IMR-90 (cell line): ENCODE results near the gene HOXA5. TPM values are rescaled to one million over a fixed set of nuclear protein-coding genes. Genes with fewer than 3 reads are reported as not detected.

Experiments
- ATAC-seq: fragments of 200-7000 bp; cut with Tn5 transposase; 2 replicates; pipeline ENCODE4 v1.9.1; 2020; ENCODE audit warnings: low read depth, mild to moderate bottlenecking, moderate library complexity
- BruUV-seq: library from RNA; stranded (reverse); fragments of 400-500 nt; replicated peaks from 2 replicates; lab custom pipeline; 2021; lab: Mats Ljungman, UMichigan
- CTCF ChIA-PET: fragments of 300-600 bp; formaldehyde crosslinking; extraction: SDS; loops from one replicate; lab custom pipeline; 2021; ENCODE audit warnings: antibody characterized with exemption; lab: Yijun Ruan, JAX
- POLR2A ChIA-PET: fragments of 300-600 bp; sonication (Branson Sonifier 250); formaldehyde crosslinking; loops from one replicate; lab custom pipeline; 2022; ENCODE audit warnings: antibody characterized with exemption; ENCODE audit not compliant: unreplicated experiment; lab: Charles Lee
- DNase-seq: peaks from one replicate; pipeline ENCODE4 v3.0.0; 2013
- H2AFZ ChIP-seq: replicated peaks from 2 replicates; pipeline ENCODE3; 2013; ENCODE audit warnings: low read length, mild to moderate bottlenecking; ENCODE audit not compliant: poor library complexity
- H2AK5ac ChIP-seq: 2 replicates; pipeline ENCODE4 v1.6.1; 2013; ENCODE audit warnings: low read depth, low read length, inconsistent platforms
- H2AK9ac ChIP-seq: replicated peaks from 2 replicates; pipeline ENCODE3; 2013; ENCODE audit warnings: mild to moderate bottlenecking, low read depth, low read length, moderate library complexity; ENCODE audit not compliant: poor library complexity
- H2BK120ac ChIP-seq: 2 replicates; pipeline ENCODE4 v1.6.1; 2013; ENCODE audit warnings: low read depth, low read length, inconsistent platforms
- H2BK15ac ChIP-seq: 3 replicates; pipeline ENCODE4 v1.6.1; 2013; ENCODE audit warnings: low read depth, low read length, inconsistent platforms
- H2BK20ac ChIP-seq: 2 replicates; pipeline ENCODE4 v1.6.1; 2013; ENCODE audit warnings: low read depth, mild to moderate bottlenecking, inconsistent platforms, low read length, moderate library complexity
- H2BK5ac ChIP-seq: 2 replicates; pipeline ENCODE4 v1.6.1; 2013; ENCODE audit warnings: mild to moderate bottlenecking, low read depth, low read length, inconsistent platforms; ENCODE audit not compliant: poor library complexity, severe bottlenecking
- H3K14ac ChIP-seq: replicated peaks from 2 replicates; pipeline ENCODE4 v1.6.1; 2013; ENCODE audit warnings: low read depth, low read length, inconsistent platforms
- H3K18ac ChIP-seq: 2 replicates; pipeline ENCODE4 v1.6.1; 2013; ENCODE audit warnings: low read depth, low read length, control low read depth
- H3K23ac ChIP-seq: 2 replicates; pipeline ENCODE4 v1.6.1; 2013; ENCODE audit warnings: low read depth, low read length, inconsistent platforms
- H3K27ac ChIP-seq: 2 replicates; pipeline ENCODE4 v1.5.1; 2013; ENCODE audit warnings: mild to moderate bottlenecking, control low read depth, low read length; ENCODE audit not compliant: insufficient read depth
- H3K27me3 ChIP-seq: 2 replicates; pipeline ENCODE4 v1.6.1; 2013; ENCODE audit warnings: low read length; ENCODE audit not compliant: control insufficient read depth, insufficient read depth
- H3K36me3 ChIP-seq: 2 replicates; pipeline ENCODE4 v1.6.1; 2013; ENCODE audit warnings: low read length, mixed read lengths; ENCODE audit not compliant: control insufficient read depth, insufficient read depth
- H3K4ac ChIP-seq: 2 replicates; pipeline ENCODE4 v1.6.1; 2013; ENCODE audit warnings: low read depth, low read length, inconsistent platforms
- H3K4me1 ChIP-seq: 2 replicates; pipeline ENCODE4 v1.6.1; 2013; ENCODE audit warnings: low read length, mixed read lengths; ENCODE audit not compliant: control insufficient read depth, insufficient read depth
- H3K4me2 ChIP-seq: 2 replicates; pipeline ENCODE4 v1.6.1; 2013; ENCODE audit warnings: low read depth, mild to moderate bottlenecking, control low read depth, low read length, moderate library complexity
- H3K4me3 ChIP-seq: 2 replicates; pipeline ENCODE4 v1.5.1; 2013; ENCODE audit warnings: low read depth, mild to moderate bottlenecking, control low read depth, low read length, moderate library complexity; ENCODE audit not compliant: insufficient read depth
- H3K56ac ChIP-seq: 2 replicates; pipeline ENCODE4 v1.6.1; 2013; ENCODE audit warnings: low read length, inconsistent platforms; ENCODE audit not compliant: insufficient read depth; ENCODE audit errors: extremely low read depth
- H3K79me1 ChIP-seq, 2 experiments: 2 replicates each; pipeline ENCODE4 v1.6.1; 2013; ENCODE audit warnings: low read length in 2 of 2, inconsistent platforms in 1 of 2, low read depth in 1 of 2
- H3K9ac ChIP-seq: 2 replicates; pipeline ENCODE4 v1.6.1; 2013; ENCODE audit warnings: low read depth, low read length, control low read depth
- H3K9me1 ChIP-seq: 2 replicates; pipeline ENCODE4 v1.6.1; 2013; ENCODE audit warnings: low read length, inconsistent platforms; ENCODE audit not compliant: insufficient read depth
- H3K9me3 ChIP-seq: 2 replicates; pipeline ENCODE4 v1.6.1; 2013; ENCODE audit warnings: low read length; ENCODE audit not compliant: control insufficient read depth, insufficient read depth
- H4K20me1 ChIP-seq: 2 replicates; pipeline ENCODE4 v1.6.1; 2013; ENCODE audit warnings: low read length, inconsistent platforms; ENCODE audit not compliant: insufficient read depth
- H4K5ac ChIP-seq: 2 replicates; pipeline ENCODE4 v1.6.1; 2013; ENCODE audit warnings: mild to moderate bottlenecking, low read depth, low read length, control low read depth
- H4K8ac ChIP-seq, 2 experiments: 2 replicates each; pipeline ENCODE4 v1.6.1; 2013; ENCODE audit warnings: low read depth in 2 of 2, low read length in 2 of 2, control low read depth in 1 of 2, inconsistent platforms in 1 of 2
- H4K91ac ChIP-seq: 2 replicates; pipeline ENCODE4 v1.6.1; 2013; ENCODE audit warnings: low read depth, low read length, inconsistent platforms; ENCODE audit not compliant: insufficient read depth
- BHLHE40 ChIP-seq: fragments of 150-350 bp; IDR thresholded peaks from 2 replicates; pipeline ENCODE4 v1.6.1; 2016; ENCODE audit warnings: mild to moderate bottlenecking, low read depth, low read length
- CEBPB ChIP-seq: IDR thresholded peaks from 2 replicates; pipeline ENCODE4 v1.6.1; 2012; ENCODE audit warnings: low read depth, low read length, improper control_type of control experiment
- CHD1 ChIP-seq: IDR thresholded peaks from 2 replicates; pipeline ENCODE4 v1.6.1; 2012; ENCODE audit warnings: low read depth, low read length, improper control_type of control experiment
- ELK1 ChIP-seq: fragments of 150-350 bp; IDR thresholded peaks from 2 replicates; pipeline ENCODE4 v1.6.1; 2016; ENCODE audit warnings: low read depth, mild to moderate bottlenecking, low read length, moderate library complexity, borderline replicate concordance
- MAZ ChIP-seq: IDR thresholded peaks from 2 replicates; pipeline ENCODE4 v1.6.1; 2012; ENCODE audit warnings: low read depth, mild to moderate bottlenecking, low read length, improper control_type of control experiment, moderate library complexity, borderline replicate concordance
- NFE2L2 ChIP-seq: fragments of 150-350 bp; IDR thresholded peaks from 2 replicates; pipeline ENCODE4 v1.6.1; 2016; ENCODE audit warnings: low read depth, mild to moderate bottlenecking, low read length
- RAD21 ChIP-seq: IDR thresholded peaks from 2 replicates; pipeline ENCODE4 v1.6.1; 2012; ENCODE audit warnings: low read length, improper control_type of control experiment
- RFX5 ChIP-seq: IDR thresholded peaks from 2 replicates; pipeline ENCODE4 v1.8.0; 2012; ENCODE audit warnings: low read depth, mild to moderate bottlenecking, low read length, moderate library complexity
- WGBS, 2 experiments: methylation state at CpG; one replicate each; pipeline versions ENCODE4 v1.1.5 to v1.1.7; 2013; ENCODE audit warnings: missing lambda C conversion rate in 2 of 2; ENCODE audit not compliant: insufficient read length in 1 of 2; ENCODE audit errors: extremely low coverage in 2 of 2; 5-methylcytosine and 5-hydroxymethylcytosine counted together
- dilution Hi-C: fragments of 300-500 bp; cut with HindIII; formaldehyde crosslinking; loops from one replicate; pipeline ENCODE4 v1.14.3; 2018; ENCODE audit warnings: low sequenced_read_pairs; ENCODE audit not compliant: unreplicated experiment
- in situ Hi-C: fragments of 300-500 bp; cut with MboI; formaldehyde crosslinking; loops from 3 replicates; pipeline ENCODE4 v1.14.3; 2019; ENCODE audit warnings: low sequenced_read_pairs, inconsistent platforms, mixed read lengths
- intact Hi-C: fragments of 100-400 bp; cut with micrococcal nuclease; formaldehyde crosslinking; loops from 2 replicates; pipeline ENCODE4 v1.10.0; 2022
- polyA plus RNA-seq, 3 experiments: library from polyadenylated mRNA; depleted of rRNA; stranded (reverse); fragments of >200 nt; gene quantifications; 2 replicates each; pipeline ENCODE4 v1.2.3, GENCODE V29; 2012; ENCODE audit warnings: low replicate concordance in 1 of 3
- total RNA-seq: library from RNA; depleted of rRNA; stranded (reverse); fragments of >200 nt; gene quantifications from 2 replicates; pipeline ENCODE4 v1.2.3, GENCODE V29; 2012

HOXA5 gene
- total and polyA plus RNA-seq, 2 of the 4 experiments (the other 2 are of a cell fraction): 19.9 to 29.4 TPM

DNA sequence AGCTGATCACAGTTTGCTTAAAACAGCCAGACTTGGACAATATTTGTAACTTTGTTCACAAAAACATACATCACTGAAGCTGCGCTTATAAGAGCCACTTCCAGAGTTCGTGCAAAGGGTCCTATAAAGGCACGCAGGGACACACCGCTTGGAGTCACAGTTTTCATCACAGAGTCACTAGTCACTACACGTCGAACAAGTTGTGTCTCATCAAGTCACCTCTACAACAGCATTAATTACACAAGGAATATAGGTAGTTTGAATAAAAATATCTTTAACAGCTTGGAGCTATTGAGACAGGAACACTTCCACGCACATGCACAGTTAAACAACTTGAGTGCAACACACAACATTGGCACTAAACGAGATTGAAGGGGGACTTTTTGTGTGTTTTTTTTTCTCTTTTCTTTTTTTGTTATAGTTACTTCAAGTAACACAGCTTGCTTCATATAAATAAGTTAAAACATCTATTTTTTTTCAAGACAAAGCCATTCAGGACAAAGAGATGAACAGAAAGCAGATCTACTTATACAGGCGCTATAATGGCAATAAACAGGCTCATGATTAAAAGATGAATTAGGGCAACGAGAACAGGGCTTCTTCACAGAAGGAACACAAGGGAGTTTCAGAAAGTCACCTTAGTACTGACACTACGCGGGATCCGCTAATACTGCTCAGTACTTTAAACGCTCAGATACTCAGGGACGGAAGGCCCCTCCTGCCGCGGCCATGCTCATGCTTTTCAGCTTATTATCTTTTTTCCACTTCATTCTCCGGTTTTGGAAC is 2.2 kb downstream of the HOXA5 start:
- Histone ChIP-seq H3K4me2 (peak overlapping the region; percentile 94), H2AFZ (peak overlapping the region; percentile 90), H3K27ac (peak overlapping the region; percentile 93), H2BK5ac (peak overlapping the region; percentile 89), H4K8ac (peak overlapping the region; percentile 87), H3K4me1 (peaks cover 13% of the 10 kb centered on the region), H3K36me3 (peaks cover 9% of the 10 kb centered on the region), H2BK15ac (peak overlapping the region; percentile 12; the same call in 2 of the 3 replicates), H3K79me1 (peaks cover 4 to 36% of the 10 kb centered on the region in 2 experiments; a peak in 3 of 4 replicates), H3K9me1 (no peaks in the 10 kb centered on the region), H2AK9ac (peak overlapping the region; percentile 82), H4K5ac (peak overlapping the region; percentile 94), H3K4me3 (peak overlapping the region; percentile 93), H3K14ac (peak overlapping the region; percentile 95), H2BK20ac (peak overlapping the region; percentile 9; the same call in 1 of the 2 replicates), H4K20me1 (no peaks in the 10 kb centered on the region), H3K56ac (peak overlapping the region; percentile 92), H2AK5ac (peak overlapping the region; percentile 62; the same call in 1 of the 2 replicates), H3K4ac (peak overlapping the region; percentile 80), H4K91ac (peak overlapping the region; percentile 85), H3K27me3 (no peaks in the 10 kb centered on the region), H3K18ac (peak overlapping the region; percentile 90), H3K23ac (peak overlapping the region; percentile 99), H2BK120ac (peak overlapping the region; percentile 81), H3K9me3 (no peaks in the 10 kb centered on the region), H3K9ac (peak overlapping the region; percentile 89)
- dilution Hi-C loops: no loop called here
- BruUV-seq: no TSS peak
- POLR2A ChIA-PET: interaction anchor here (0.6 to 0.9 kb wide), 5 partner anchors 10 to 356 kb away, joined by 3 to 11 read pairs (median 5); no protein-coding TSS in a partner anchor
- 0% methylated on average over 3 of the region's 18 CpGs; no CpG with 5 or more reads in 1 of the 2 experiments for WGBS, 2 experiments
- intact Hi-C loops: loop anchor here (5.0 kb wide), 1 partner anchor 1249 kb away; no protein-coding TSS in a partner anchor
- TF ChIP-seq ELK1 (no peak), RAD21 (no peak), CHD1 (no peak), MAZ (no peak), RFX5 (no peak), BHLHE40 (no peak), CEBPB (no peak), NFE2L2 (no peak)
- no peak for DNase-seq
- in situ Hi-C loops: loop anchor here (5.0 to 10.0 kb wide), 3 partner anchors 39 to 947 kb away; partner anchors contain the start of gene HOXA2
- CTCF ChIA-PET: interaction anchor here (0.6 to 2.0 kb wide), 11 partner anchors 9 to 772 kb away, joined by 3 to 9 read pairs (median 4); partner anchors contain the start of gene HOXA4
- ATAC-seq: no peak
